Hepatocyte (in vitro differentiated cells): ENCODE measurements around the gene SORCS3. TPM values are rescaled to one million over a fixed set of nuclear protein-coding genes. Genes with fewer than 3 reads are reported as not detected.

ENCODE experiments used
- DNase-seq: peaks from one replicate; pipeline ENCODE4 v3.0.0-alpha.2; 2016; ENCODE audit warnings: low spot score
- H2AFZ ChIP-seq: fragments of 200-600 bp; sonication (generic); 2 replicates; pipeline ENCODE4 v1.6.0; 2016; ENCODE audit warnings: antibody characterized with exemption, mild to moderate bottlenecking
- H3K27ac ChIP-seq: fragments of 200-600 bp; sonication (generic); 2 replicates; pipeline ENCODE4 v1.5.1; 2016; ENCODE audit warnings: mild to moderate bottlenecking
- H3K27me3 ChIP-seq: fragments of 200-600 bp; sonication (generic); 2 replicates; pipeline ENCODE4 v1.6.1; 2016
- H3K36me3 ChIP-seq: fragments of 200-600 bp; sonication (generic); replicated peaks from 2 replicates; pipeline ENCODE4 v1.5.1; 2016; ENCODE audit warnings: low read depth; ENCODE audit not compliant: insufficient read depth
- H3K4me1 ChIP-seq: fragments of 200-600 bp; sonication (generic); 2 replicates; pipeline ENCODE4 v1.5.1; 2016; ENCODE audit warnings: mild to moderate bottlenecking, moderate library complexity; ENCODE audit not compliant: insufficient read depth
- H3K4me2 ChIP-seq: fragments of 200-600 bp; sonication (generic); 2 replicates; pipeline ENCODE4 v1.6.0; 2016
- H3K4me3 ChIP-seq: fragments of 200-600 bp; sonication (generic); 2 replicates; pipeline ENCODE4 v1.5.1; 2016; ENCODE audit warnings: mild to moderate bottlenecking
- H3K79me2 ChIP-seq: fragments of 200-600 bp; sonication (generic); 2 replicates; pipeline ENCODE4 v1.6.0; 2017; ENCODE audit warnings: mild to moderate bottlenecking
- H3K9me2 ChIP-seq: fragments of 200-600 bp; sonication (generic); replicated peaks from 2 replicates; pipeline ENCODE4 v1.6.0; 2017; ENCODE audit warnings: mild to moderate bottlenecking; ENCODE audit not compliant: insufficient read depth
- H3K9me3 ChIP-seq: fragments of 200-600 bp; sonication (generic); 2 replicates; pipeline ENCODE4 v1.5.1; 2016; ENCODE audit warnings: low read depth, mild to moderate bottlenecking
- H4K20me1 ChIP-seq: fragments of 200-600 bp; sonication (generic); 2 replicates; pipeline ENCODE4 v1.6.0; 2016; ENCODE audit warnings: mild to moderate bottlenecking; ENCODE audit not compliant: insufficient read depth, poor library complexity, severe bottlenecking
- EZH2 ChIP-seq: fragments of 200-600 bp; sonication (generic); IDR thresholded peaks from 2 replicates; pipeline ENCODE4 v1.6.1; 2016; ENCODE audit warnings: antibody characterized with exemption, mild to moderate bottlenecking, borderline replicate concordance
- EZH2phosphoT487 ChIP-seq: fragments of 200-600 bp; sonication (generic); IDR thresholded peaks from one replicate; pipeline ENCODE4 v1.6.1; 2018; ENCODE audit warnings: antibody characterized with exemption, mild to moderate bottlenecking, low read depth, moderate library complexity; ENCODE audit not compliant: unreplicated experiment, severe bottlenecking
- WGBS: methylation state at CpG from one replicate; pipeline ENCODE4 v1.1.6; 2016; ENCODE audit warnings: low lambda C conversion rate; ENCODE audit errors: missing lambda C conversion rate; 5-methylcytosine and 5-hydroxymethylcytosine counted together
- polyA plus RNA-seq: library from polyadenylated mRNA; unstranded; fragments of >200 nt; fragmentation: Nextera tagmentation; extraction: Ambion mirVana; gene quantifications from 2 replicates; pipeline ENCODE4 v1.2.1, GENCODE V29; 2016
- total RNA-seq: library from RNA; depleted of rRNA; stranded (reverse); fragments of >200 nt; gene quantifications from 2 replicates; pipeline ENCODE4 v1.2.3, GENCODE V29; 2014
- TF ChIP-seq, protein P1 (sequence below): fragments of 200-600 bp; sonication (generic); IDR thresholded peaks from 2 replicates; pipeline ENCODE4 v1.5.1; 2016; ENCODE audit warnings: antibody characterized with exemption, mild to moderate bottlenecking; ENCODE audit not compliant: poor library complexity

Gene SORCS3
- total and polyA plus RNA-seq, 2 experiments from 2014 or later, result 0.59 to 0.80 TPM

DNA sequence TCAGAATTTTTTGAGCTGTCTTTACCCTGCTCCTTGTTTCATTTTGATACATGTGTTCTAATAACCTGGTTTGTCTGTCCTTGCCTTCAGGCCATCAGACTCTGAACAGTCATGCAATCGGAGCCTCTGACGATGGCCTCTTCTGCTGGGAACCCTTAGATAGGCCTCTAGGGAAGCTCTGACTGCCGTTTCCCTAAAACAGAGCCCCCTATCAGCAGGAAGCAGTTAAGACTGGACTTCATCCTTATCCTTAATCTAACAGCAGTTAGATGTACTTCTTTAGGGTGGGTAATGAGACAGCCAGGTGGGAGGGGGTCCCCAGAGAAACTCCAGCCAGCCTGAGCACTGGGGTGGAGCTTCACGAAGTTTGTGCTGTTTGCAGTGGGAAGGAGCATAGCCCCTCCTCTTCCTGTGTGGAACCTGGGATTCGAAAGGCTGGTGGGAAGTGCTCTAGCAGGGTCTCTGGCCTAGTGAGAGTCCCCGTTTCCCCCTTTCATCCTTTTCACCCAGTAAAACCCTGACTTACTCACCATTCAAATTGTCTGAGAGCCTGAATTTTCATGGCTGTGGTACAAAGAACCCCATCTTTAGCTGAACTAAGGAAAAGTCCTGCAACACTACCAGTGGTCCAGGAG is 28.4 kb upstream of the SORCS3 start:
- no peaks in the 10 kb centered on the region for H3K4me1 ChIP-seq
- no peak for DNase-seq
- WGBS, result 58% methylated on average over 6 of the region's 6 CpGs
- no peak overlapping the region for H3K4me2 ChIP-seq
- H3K4me3 ChIP-seq, result no peak overlapping the region
- H3K9me2 ChIP-seq, result no peaks in the 10 kb centered on the region
- H3K79me2 ChIP-seq, result no peaks in the 10 kb centered on the region
- no peaks in the 10 kb centered on the region for H3K9me3 ChIP-seq
- no peak for TF ChIP-seq EZH2
- TF ChIP-seq EZH2phosphoT487, result no peak
- TF ChIP-seq, protein P1, sequence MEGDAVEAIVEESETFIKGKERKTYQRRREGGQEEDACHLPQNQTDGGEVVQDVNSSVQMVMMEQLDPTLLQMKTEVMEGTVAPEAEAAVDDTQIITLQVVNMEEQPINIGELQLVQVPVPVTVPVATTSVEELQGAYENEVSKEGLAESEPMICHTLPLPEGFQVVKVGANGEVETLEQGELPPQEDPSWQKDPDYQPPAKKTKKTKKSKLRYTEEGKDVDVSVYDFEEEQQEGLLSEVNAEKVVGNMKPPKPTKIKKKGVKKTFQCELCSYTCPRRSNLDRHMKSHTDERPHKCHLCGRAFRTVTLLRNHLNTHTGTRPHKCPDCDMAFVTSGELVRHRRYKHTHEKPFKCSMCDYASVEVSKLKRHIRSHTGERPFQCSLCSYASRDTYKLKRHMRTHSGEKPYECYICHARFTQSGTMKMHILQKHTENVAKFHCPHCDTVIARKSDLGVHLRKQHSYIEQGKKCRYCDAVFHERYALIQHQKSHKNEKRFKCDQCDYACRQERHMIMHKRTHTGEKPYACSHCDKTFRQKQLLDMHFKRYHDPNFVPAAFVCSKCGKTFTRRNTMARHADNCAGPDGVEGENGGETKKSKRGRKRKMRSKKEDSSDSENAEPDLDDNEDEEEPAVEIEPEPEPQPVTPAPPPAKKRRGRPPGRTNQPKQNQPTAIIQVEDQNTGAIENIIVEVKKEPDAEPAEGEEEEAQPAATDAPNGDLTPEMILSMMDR, result no peak
- H3K36me3 ChIP-seq, result no peaks in the 10 kb centered on the region
- no peaks in the 10 kb centered on the region for H4K20me1 ChIP-seq
- no peak overlapping the region for H3K27ac ChIP-seq
- no peak overlapping the region for H2AFZ ChIP-seq
- H3K27me3 ChIP-seq, result peaks cover 8% of the 10 kb centered on the region

DNA sequence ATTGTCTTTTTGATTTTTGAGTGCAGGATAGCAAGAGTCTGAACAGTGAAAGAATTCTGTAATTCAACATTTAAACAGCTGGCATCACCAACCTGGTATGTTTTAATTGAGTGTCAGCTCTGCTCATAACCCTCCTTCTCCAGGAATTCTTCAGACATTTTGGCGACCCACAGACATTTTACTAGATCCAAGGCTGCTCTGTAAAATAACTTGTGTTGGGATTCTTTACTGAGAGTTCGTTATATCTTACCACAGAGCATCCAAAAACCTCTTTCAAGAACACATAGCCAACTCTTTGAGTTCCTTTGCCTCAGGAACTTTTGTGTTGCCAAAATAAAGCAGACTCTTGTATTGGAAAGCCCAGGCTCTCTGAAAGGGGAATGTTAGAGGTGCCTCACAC is 27.7 kb upstream of the SORCS3 start:
- no peak overlapping the region for H3K4me2 ChIP-seq
- peaks cover 8% of the 10 kb centered on the region for H3K27me3 ChIP-seq
- H2AFZ ChIP-seq, result no peak overlapping the region
- no peaks in the 10 kb centered on the region for H3K9me3 ChIP-seq
- no peaks in the 10 kb centered on the region for H4K20me1 ChIP-seq
- TF ChIP-seq EZH2 (no peak), EZH2phosphoT487 (no peak)
- TF ChIP-seq, protein P1, result no peak
- no peaks in the 10 kb centered on the region for H3K79me2 ChIP-seq
- H3K9me2 ChIP-seq, result no peaks in the 10 kb centered on the region
- H3K36me3 ChIP-seq, result no peaks in the 10 kb centered on the region
- DNase-seq, result no peak
- H3K4me3 ChIP-seq, result no peak overlapping the region
- WGBS, result 61% methylated on average over 2 of the region's 2 CpGs
- no peak overlapping the region for H3K27ac ChIP-seq
- no peaks in the 10 kb centered on the region for H3K4me1 ChIP-seq

DNA sequence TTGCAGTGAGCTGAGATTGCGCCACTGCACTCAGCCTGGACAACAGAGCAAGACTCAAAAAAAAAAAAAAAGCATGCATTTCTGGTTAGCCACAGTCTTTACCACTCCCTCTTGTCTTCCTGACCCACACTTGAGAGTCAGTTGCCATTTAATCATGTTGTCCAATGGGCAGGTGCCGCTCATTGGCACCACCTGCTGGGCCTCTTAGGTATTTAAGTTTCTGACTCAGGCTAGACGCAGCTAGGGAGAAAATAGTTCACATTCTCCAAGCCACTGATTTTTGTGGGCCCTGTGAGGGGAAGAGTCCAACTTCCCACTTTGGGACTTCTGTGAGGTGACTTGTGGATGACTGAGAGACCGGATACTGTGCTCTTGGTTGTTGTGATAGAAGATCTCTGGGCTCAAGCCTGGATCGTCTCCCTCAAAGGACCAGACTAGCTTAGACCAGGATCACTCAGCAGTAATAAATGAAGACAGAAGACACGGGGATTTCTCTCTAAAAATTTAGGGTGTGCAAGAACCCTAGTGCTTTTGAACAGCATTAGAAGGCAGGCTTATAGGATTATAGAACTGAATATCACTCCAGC is 26.8 kb upstream of the SORCS3 start:
- TF ChIP-seq, protein P1, result peak; percentile 37
- no peak for TF ChIP-seq EZH2
- Histone ChIP-seq H3K27me3 (peaks cover 8% of the 10 kb centered on the region), H3K4me3 (no peak overlapping the region), H3K4me2 (no peak overlapping the region), H3K27ac (no peak overlapping the region), H2AFZ (no peak overlapping the region), H3K36me3 (no peaks in the 10 kb centered on the region), H4K20me1 (no peaks in the 10 kb centered on the region), H3K79me2 (no peaks in the 10 kb centered on the region), H3K9me3 (no peaks in the 10 kb centered on the region), H3K4me1 (no peaks in the 10 kb centered on the region), H3K9me2 (no peaks in the 10 kb centered on the region)
- peak; percentile 17 for DNase-seq
- 78% methylated on average over 6 of the region's 6 CpGs for WGBS
